Bronchial epithelial cell (primary cell): Measurements from ENCODE around the gene GRIK5. TPM values are rescaled to one million over a fixed set of nuclear protein-coding genes. Genes with fewer than 3 reads are reported as not detected.
"Not testable (repeated sequence)": the region's sequence is repeated elsewhere in the genome, so short reads cannot be mapped to it uniquely, and the experiment has no call there.

Experiments used
- DNase-seq: peaks from one replicate; pipeline ENCODE4 v3.0.0-alpha.2; 2010; ENCODE audit warnings: low read depth
- FAIRE-seq: peaks from 2 replicates; lab custom pipeline; 2011; peaks lifted over from hg19 to GRCh38; lab: Jason Lieb, UNC
- H3K27me3 ChIP-seq: 2 replicates; pipeline ENCODE4 v1.5.1; 2011; ENCODE audit warnings: low read length; ENCODE audit not compliant: control insufficient read depth, insufficient read depth
- H3K36me3 ChIP-seq: 2 replicates; pipeline ENCODE4 v1.5.1; 2011; ENCODE audit warnings: low read length; ENCODE audit not compliant: control insufficient read depth, insufficient read depth
- H3K4me3 ChIP-seq: 2 replicates; pipeline ENCODE4 v1.5.1; 2011; ENCODE audit warnings: mild to moderate bottlenecking, low read depth, low read length, control low read depth
- CTCF ChIP-seq: IDR thresholded peaks from 2 replicates; pipeline ENCODE4 v1.5.1; 2011; ENCODE audit warnings: mild to moderate bottlenecking, moderate library complexity, low read length, control low read depth, inconsistent platforms; ENCODE audit not compliant: insufficient read depth, severe bottlenecking
- total RNA-seq: library from RNA; depleted of rRNA; stranded (reverse); fragments of >200 nt; gene quantifications from 2 replicates; pipeline ENCODE4 v1.2.1, GENCODE V29; 2014

Gene GRIK5
- total RNA-seq, 1 donor from 2014 or later = under 0.01 TPM

- DNase-seq (peak; percentile 81), FAIRE-seq (no peak)
- TF ChIP-seq CTCF = peak; percentile 100
- no peak overlapping the region for H3K4me3 ChIP-seq
- H3K27me3 ChIP-seq = no peaks in the 10 kb centered on the region
- H3K36me3 ChIP-seq = no peaks in the 10 kb centered on the region
Observed at GRCh38 chr19:42108527-42109389, 38.8 kb upstream of the GRIK5 start.

GRCh38 chr19:42105368-42105767 is 35.4 kb upstream of the GRIK5 start:
- TF ChIP-seq CTCF = no peak
- H3K4me3 ChIP-seq = no peak overlapping the region
- H3K36me3 ChIP-seq = no peaks in the 10 kb centered on the region
- no peak for DNase-seq
- no peak for FAIRE-seq
- no peaks in the 10 kb centered on the region for H3K27me3 ChIP-seq

GRCh38 chr19:42102877-42103276 is 32.9 kb upstream of the GRIK5 start:
- FAIRE-seq (no peak), DNase-seq (no peak)
- H3K4me3 ChIP-seq = no peak overlapping the region
- H3K36me3 ChIP-seq = no peaks in the 10 kb centered on the region
- H3K27me3 ChIP-seq = no peaks in the 10 kb centered on the region
- TF ChIP-seq CTCF = no peak

GRCh38 chr19:42100241-42100640 is 30.2 kb upstream of the GRIK5 start:
- FAIRE-seq, H3K36me3 ChIP-seq, H3K4me3 ChIP-seq, H3K27me3 ChIP-seq, DNase-seq: not testable (repeated sequence)

- Histone ChIP-seq H3K27me3 (no peaks in the 10 kb centered on the region), H3K4me3 (no peak overlapping the region), H3K36me3 (no peaks in the 10 kb centered on the region)
- DNase-seq (no peak), FAIRE-seq (no peak)
- no peak for TF ChIP-seq CTCF
Observed at GRCh38 chr19:42099336-42099925, 29.4 kb upstream of the GRIK5 start.

- Histone ChIP-seq H3K4me3 (no peak overlapping the region), H3K36me3 (no peaks in the 10 kb centered on the region), H3K27me3 (no peaks in the 10 kb centered on the region)
- TF ChIP-seq CTCF = no peak
- no peak for FAIRE-seq
- DNase-seq = no peak
Observed at GRCh38 chr19:42098781-42099180, 28.8 kb upstream of the GRIK5 start.
